Mononuclear cell (primary cell): ENCODE data around the gene CLMP. TPM values are rescaled to one million over a fixed set of nuclear protein-coding genes. Genes with fewer than 3 reads are reported as not detected.
"Not testable (repeated sequence)": the region's sequence is repeated elsewhere in the genome, so short reads cannot be mapped to it uniquely, and the experiment has no call there.

Experiments used
- H3K27me3 ChIP-seq: 2 replicates; pipeline ENCODE4 v1.6.0; 2011; ENCODE audit warnings: low read length, control low read depth; ENCODE audit not compliant: insufficient read depth
- H3K4me1 ChIP-seq: 2 replicates; pipeline ENCODE4 v1.5.1; 2011; ENCODE audit warnings: mild to moderate bottlenecking, low read length, control low read depth; ENCODE audit not compliant: insufficient read depth
- H3K4me3 ChIP-seq: 2 replicates; pipeline ENCODE4 v1.5.1; 2011; ENCODE audit warnings: mild to moderate bottlenecking, low read length, moderate library complexity
- H3K9me3 ChIP-seq: 2 replicates; pipeline ENCODE4 v1.5.1; 2011; ENCODE audit warnings: low read depth, mild to moderate bottlenecking, control low read depth, low read length
- total RNA-seq: library from RNA; depleted of rRNA; stranded (reverse); fragments of >200 nt; gene quantifications from one replicate; pipeline ENCODE4 v1.2.3, GENCODE V29; 2012

The CLMP gene
- total RNA-seq, 1 donor: 0.10 TPM

- Histone ChIP-seq H3K4me1 (no peaks in the 10 kb centered on the region), H3K9me3 (no peaks in the 10 kb centered on the region), H3K4me3 (no peak overlapping the region), H3K27me3 (peaks cover 2% of the 10 kb centered on the region)
Measured at GRCh38 chr11:123125169-123125568, 69.9 kb downstream of the CLMP start.

GRCh38 chr11:123122852-123123251 lies 72.2 kb downstream of the CLMP start:
- no peaks in the 10 kb centered on the region for H3K9me3 ChIP-seq
- H3K27me3 ChIP-seq: peaks cover 2% of the 10 kb centered on the region
- peaks cover 6% of the 10 kb centered on the region for H3K4me1 ChIP-seq
- no peak overlapping the region for H3K4me3 ChIP-seq

GRCh38 chr11:123122341-123122740 lies 72.7 kb downstream of the CLMP start:
- Histone ChIP-seq H3K9me3 (no peaks in the 10 kb centered on the region), H3K27me3 (peaks cover 2% of the 10 kb centered on the region), H3K4me1 (peaks cover 6% of the 10 kb centered on the region), H3K4me3 (no peak overlapping the region)

- H3K4me3 ChIP-seq: no peak overlapping the region
- H3K9me3 ChIP-seq: no peaks in the 10 kb centered on the region
- H3K4me1 ChIP-seq: peaks cover 6% of the 10 kb centered on the region
- H3K27me3 ChIP-seq: no peaks in the 10 kb centered on the region
Measured at GRCh38 chr11:123116486-123116885, 78.6 kb downstream of the CLMP start.

GRCh38 chr11:123111465-123111864 lies 83.6 kb downstream of the CLMP start:
- H3K4me3 ChIP-seq: no peak overlapping the region
- H3K27me3 ChIP-seq: no peaks in the 10 kb centered on the region
- H3K4me1 ChIP-seq: no peaks in the 10 kb centered on the region
- H3K9me3 ChIP-seq: no peaks in the 10 kb centered on the region

GRCh38 chr11:123110397-123110796 lies 84.7 kb downstream of the CLMP start:
- H3K4me3 ChIP-seq: no peak overlapping the region
- no peaks in the 10 kb centered on the region for H3K9me3 ChIP-seq
- H3K4me1 ChIP-seq: no peaks in the 10 kb centered on the region
- H3K27me3 ChIP-seq: no peaks in the 10 kb centered on the region

GRCh38 chr11:123107945-123108495 lies 87.0 kb downstream of the CLMP start:
- Histone ChIP-seq H3K27me3 (no peaks in the 10 kb centered on the region), H3K9me3 (no peaks in the 10 kb centered on the region), H3K4me3 (no peak overlapping the region), H3K4me1 (no peaks in the 10 kb centered on the region)

- no peaks in the 10 kb centered on the region for H3K4me1 ChIP-seq
- H3K27me3 ChIP-seq: no peaks in the 10 kb centered on the region
- no peaks in the 10 kb centered on the region for H3K9me3 ChIP-seq
- H3K4me3 ChIP-seq: no peak overlapping the region
Measured at GRCh38 chr11:123104697-123105096, 90.4 kb downstream of the CLMP start.

- no peaks in the 10 kb centered on the region for H3K9me3 ChIP-seq
- H3K27me3 ChIP-seq: no peaks in the 10 kb centered on the region
- H3K4me1 ChIP-seq: no peaks in the 10 kb centered on the region
- H3K4me3 ChIP-seq: no peak overlapping the region
Measured at GRCh38 chr11:123103326-123103980, 91.6 kb downstream of the CLMP start.

- no peaks in the 10 kb centered on the region for H3K27me3 ChIP-seq
- H3K9me3 ChIP-seq: no peaks in the 10 kb centered on the region
- no peak overlapping the region for H3K4me3 ChIP-seq
- H3K4me1 ChIP-seq: no peaks in the 10 kb centered on the region
Measured at GRCh38 chr11:123100379-123101085, 94.5 kb downstream of the CLMP start.

GRCh38 chr11:123098990-123099389 lies 96.1 kb downstream of the CLMP start:
- Histone ChIP-seq H3K4me1 (no peaks in the 10 kb centered on the region), H3K27me3 (no peaks in the 10 kb centered on the region), H3K4me3 (no peak overlapping the region), H3K9me3 (no peaks in the 10 kb centered on the region)

GRCh38 chr11:123093739-123094138 lies 101.3 kb downstream of the CLMP start:
- H3K4me1 ChIP-seq: no peaks in the 10 kb centered on the region
- no peaks in the 10 kb centered on the region for H3K9me3 ChIP-seq
- no peaks in the 10 kb centered on the region for H3K27me3 ChIP-seq
- H3K4me3 ChIP-seq: no peak overlapping the region

- Histone ChIP-seq H3K4me1 (peaks cover 11% of the 10 kb centered on the region), H3K9me3 (no peaks in the 10 kb centered on the region), H3K27me3 (no peaks in the 10 kb centered on the region), H3K4me3 (no peak overlapping the region)
Measured at GRCh38 chr11:123091506-123091905, 103.5 kb downstream of the CLMP start.

- not testable (repeated sequence) for H3K27me3 ChIP-seq, H3K4me3 ChIP-seq, H3K9me3 ChIP-seq
Measured at GRCh38 chr11:123090168-123090567, 104.9 kb downstream of the CLMP start.

GRCh38 chr11:123088896-123089295 lies 106.2 kb downstream of the CLMP start:
- not testable (repeated sequence) for H3K4me3 ChIP-seq, H3K9me3 ChIP-seq, H3K27me3 ChIP-seq
- H3K4me1 ChIP-seq: peaks cover 18% of the 10 kb centered on the region

More at GRCh38 chr11:123090168-123090567, 104.9 kb downstream of the CLMP start:
- peaks cover 17% of the 10 kb centered on the region for H3K4me1 ChIP-seq

GRCh38 chr11:123087657-123088056 lies 107.4 kb downstream of the CLMP start:
- H3K27me3 ChIP-seq, H3K4me3 ChIP-seq, H3K9me3 ChIP-seq: not testable (repeated sequence)
- peaks cover 23% of the 10 kb centered on the region for H3K4me1 ChIP-seq
